GM12801 (cell line): ENCODE data around the gene FIBCD1.

Source experiments
- CTCF ChIP-seq: IDR thresholded peaks from one replicate; pipeline ENCODE4 v1.5.1; 2011; ENCODE audit warnings: control low read depth; ENCODE audit not compliant: insufficient read length; ENCODE audit errors: extremely low read depth

Gene FIBCD1

GRCh38 chr9:130947618-130948140, 8.6 kb upstream of the FIBCD1 start:
- TF ChIP-seq CTCF, result no peak

- TF ChIP-seq CTCF, result no peak
These were observed 7.9 kb upstream of the FIBCD1 start for GRCh38 chr9:130946766-130947617.

GRCh38 chr9:130945173-130945572, 6.1 kb upstream of the FIBCD1 start:
- TF ChIP-seq CTCF, result no peak

GRCh38 chr9:130944510-130945058, 5.5 kb upstream of the FIBCD1 start:
- TF ChIP-seq CTCF, result no peak

GRCh38 chr9:130943777-130944176, 4.7 kb upstream of the FIBCD1 start:
- TF ChIP-seq CTCF, result no peak

- no peak for TF ChIP-seq CTCF
These were observed 4.2 kb upstream of the FIBCD1 start for GRCh38 chr9:130943221-130943620.

- no peak for TF ChIP-seq CTCF
These were observed 3.6 kb upstream of the FIBCD1 start for GRCh38 chr9:130942679-130943078.
